Measurements from ENCODE around the gene MAPT.

DNA sequence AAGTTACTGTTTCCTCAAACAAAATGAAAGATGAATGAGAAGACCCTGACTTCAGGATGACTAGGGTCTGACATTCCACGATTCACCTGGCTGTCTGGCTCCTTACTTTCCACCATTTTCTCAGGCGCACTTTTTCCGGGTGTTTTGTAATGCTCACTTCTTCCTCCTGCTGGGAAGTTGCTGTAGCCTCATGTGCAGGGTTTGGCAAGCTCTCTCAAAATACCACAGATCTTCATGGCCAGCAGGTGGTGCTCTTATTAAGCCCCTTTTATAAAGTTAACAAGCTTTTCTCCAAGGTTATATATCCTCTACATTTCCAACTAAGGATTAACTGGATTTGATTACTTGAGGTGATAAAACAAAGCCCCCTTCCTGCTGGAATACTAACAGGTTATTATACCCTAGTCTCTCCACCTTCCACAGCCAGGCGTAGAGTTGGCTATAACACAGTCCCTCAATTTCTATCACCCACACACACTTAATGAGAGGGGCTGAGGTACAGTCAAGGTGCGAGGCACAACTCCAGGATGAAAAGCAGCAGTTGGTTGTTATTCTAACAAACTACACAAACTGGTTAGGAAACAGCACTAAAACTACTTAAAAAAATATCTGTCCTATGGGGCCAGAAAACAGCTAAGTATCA is 150.1 kb downstream of the MAPT start:
- TF ChIP-seq, protein P1, sequence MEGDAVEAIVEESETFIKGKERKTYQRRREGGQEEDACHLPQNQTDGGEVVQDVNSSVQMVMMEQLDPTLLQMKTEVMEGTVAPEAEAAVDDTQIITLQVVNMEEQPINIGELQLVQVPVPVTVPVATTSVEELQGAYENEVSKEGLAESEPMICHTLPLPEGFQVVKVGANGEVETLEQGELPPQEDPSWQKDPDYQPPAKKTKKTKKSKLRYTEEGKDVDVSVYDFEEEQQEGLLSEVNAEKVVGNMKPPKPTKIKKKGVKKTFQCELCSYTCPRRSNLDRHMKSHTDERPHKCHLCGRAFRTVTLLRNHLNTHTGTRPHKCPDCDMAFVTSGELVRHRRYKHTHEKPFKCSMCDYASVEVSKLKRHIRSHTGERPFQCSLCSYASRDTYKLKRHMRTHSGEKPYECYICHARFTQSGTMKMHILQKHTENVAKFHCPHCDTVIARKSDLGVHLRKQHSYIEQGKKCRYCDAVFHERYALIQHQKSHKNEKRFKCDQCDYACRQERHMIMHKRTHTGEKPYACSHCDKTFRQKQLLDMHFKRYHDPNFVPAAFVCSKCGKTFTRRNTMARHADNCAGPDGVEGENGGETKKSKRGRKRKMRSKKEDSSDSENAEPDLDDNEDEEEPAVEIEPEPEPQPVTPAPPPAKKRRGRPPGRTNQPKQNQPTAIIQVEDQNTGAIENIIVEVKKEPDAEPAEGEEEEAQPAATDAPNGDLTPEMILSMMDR (IDR thresholded peaks at IDR 0.05): peak; percentile 86 to 93 (median 91)
- TF ChIP-seq POLR2A (IDR thresholded peaks at IDR 0.05; ENCODE audit: low read depth): no peak
